Measurements from ENCODE around the gene NPLOC4.

Gene NPLOC4

GRCh38 chr17:81652906-81653771 is 16.2 kb upstream of the NPLOC4 start:
- H3K4me1 Mint-ChIP-seq = peaks cover 17 to 21% of the 10 kb centered on the region in 2 donors
- H3K27me3 Mint-ChIP-seq = peaks cover 27 to 45% of the 10 kb centered on the region in 2 donors
- no peak for DNase-seq
- no peaks in the 10 kb centered on the region for H3K9me3 Mint-ChIP-seq
- H3K4me3 Mint-ChIP-seq = peak overlapping the region; percentile 83 to 90
- ATAC-seq (replicated peaks) = peak; percentile 80 to 84
- H3K27ac Mint-ChIP-seq = peak overlapping the region; percentile 84
- H3K36me3 Mint-ChIP-seq = peaks cover 3 to 4% of the 10 kb centered on the region in 2 donors

- H3K9me3 Mint-ChIP-seq = no peaks in the 10 kb centered on the region
- peaks cover 32 to 53% of the 10 kb centered on the region in 2 donors for H3K27me3 Mint-ChIP-seq
- ATAC-seq (replicated peaks) = no peak
- H3K4me3 Mint-ChIP-seq = peak overlapping the region in 1 of 2 donors; percentile 60
- DNase-seq = no peak
- no peak overlapping the region for H3K27ac Mint-ChIP-seq
- H3K4me1 Mint-ChIP-seq = peaks cover 17 to 21% of the 10 kb centered on the region in 2 donors
- H3K36me3 Mint-ChIP-seq = peaks cover 3 to 4% of the 10 kb centered on the region in 2 donors
Observed at GRCh38 chr17:81651692-81652091, 14.8 kb upstream of the NPLOC4 start.

GRCh38 chr17:81650951-81651350 is 14.0 kb upstream of the NPLOC4 start:
- Mint-ChIP-seq H3K36me3 (peaks cover 3 to 4% of the 10 kb centered on the region in 2 donors), H3K9me3 (no peaks in the 10 kb centered on the region), H3K27me3 (peaks cover 32 to 53% of the 10 kb centered on the region in 2 donors), H3K4me3 (no peak overlapping the region), H3K4me1 (peaks cover 17 to 21% of the 10 kb centered on the region in 2 donors), H3K27ac (no peak overlapping the region)
- ATAC-seq (replicated peaks) (no peak), DNase-seq (no peak)

- H3K27me3 Mint-ChIP-seq = peaks cover 31 to 46% of the 10 kb centered on the region in 2 donors
- H3K27ac Mint-ChIP-seq = no peak overlapping the region
- peaks cover 14 to 15% of the 10 kb centered on the region in 2 donors for H3K4me1 Mint-ChIP-seq
- peaks cover 3 to 4% of the 10 kb centered on the region in 2 donors for H3K36me3 Mint-ChIP-seq
- ATAC-seq (replicated peaks) (no peak), DNase-seq (no peak)
- no peak overlapping the region for H3K4me3 Mint-ChIP-seq
- no peaks in the 10 kb centered on the region for H3K9me3 Mint-ChIP-seq
Observed at GRCh38 chr17:81648707-81649085, 11.8 kb upstream of the NPLOC4 start.

- H3K27me3 Mint-ChIP-seq = peaks cover 26 to 41% of the 10 kb centered on the region in 2 donors
- H3K4me1 Mint-ChIP-seq = peaks cover 9 to 10% of the 10 kb centered on the region in 2 donors
- H3K36me3 Mint-ChIP-seq = peaks cover 3 to 4% of the 10 kb centered on the region in 2 donors
- DNase-seq = no peak
- H3K9me3 Mint-ChIP-seq = no peaks in the 10 kb centered on the region
- no peak overlapping the region for H3K4me3 Mint-ChIP-seq
- no peak for ATAC-seq (replicated peaks)
- no peak overlapping the region for H3K27ac Mint-ChIP-seq
Observed at GRCh38 chr17:81648013-81648706, 11.2 kb upstream of the NPLOC4 start.

- H3K36me3 Mint-ChIP-seq = peaks cover 3 to 4% of the 10 kb centered on the region in 2 donors
- ATAC-seq (replicated peaks) (no peak), DNase-seq (no peak)
- H3K9me3 Mint-ChIP-seq = no peaks in the 10 kb centered on the region
- H3K27ac Mint-ChIP-seq = no peak overlapping the region
- H3K4me3 Mint-ChIP-seq = no peak overlapping the region
- peaks cover 26 to 37% of the 10 kb centered on the region in 2 donors for H3K27me3 Mint-ChIP-seq
- H3K4me1 Mint-ChIP-seq = peaks cover 6 to 7% of the 10 kb centered on the region in 2 donors
Observed at GRCh38 chr17:81647640-81648012, 10.7 kb upstream of the NPLOC4 start.

- no peak overlapping the region for H3K27ac Mint-ChIP-seq
- H3K4me3 Mint-ChIP-seq = no peak overlapping the region
- peaks cover 3 to 4% of the 10 kb centered on the region in 2 donors for H3K36me3 Mint-ChIP-seq
- ATAC-seq (replicated peaks) (no peak), DNase-seq (no peak)
- H3K4me1 Mint-ChIP-seq = peaks cover 6 to 7% of the 10 kb centered on the region in 2 donors
- no peaks in the 10 kb centered on the region for H3K9me3 Mint-ChIP-seq
- H3K27me3 Mint-ChIP-seq = peaks cover 25 to 36% of the 10 kb centered on the region in 2 donors
Observed at GRCh38 chr17:81646869-81647600, 10.1 kb upstream of the NPLOC4 start.

- Mint-ChIP-seq H3K9me3 (no peaks in the 10 kb centered on the region), H3K27me3 (peaks cover 17 to 24% of the 10 kb centered on the region in 2 donors), H3K27ac (no peak overlapping the region), H3K4me3 (no peak overlapping the region), H3K36me3 (no peaks in the 10 kb centered on the region), H3K4me1 (peaks cover 4 to 6% of the 10 kb centered on the region in 2 donors)
- ATAC-seq (replicated peaks) (no peak), DNase-seq (no peak)
Observed at GRCh38 chr17:81644976-81645952, 8.4 kb upstream of the NPLOC4 start.

- DNase-seq (no peak), ATAC-seq (replicated peaks) (no peak)
- peaks cover 12 to 19% of the 10 kb centered on the region in 2 donors for H3K27me3 Mint-ChIP-seq
- no peaks in the 10 kb centered on the region for H3K36me3 Mint-ChIP-seq
- H3K27ac Mint-ChIP-seq = no peak overlapping the region
- H3K9me3 Mint-ChIP-seq = no peaks in the 10 kb centered on the region
- no peak overlapping the region for H3K4me3 Mint-ChIP-seq
- H3K4me1 Mint-ChIP-seq = peaks cover 4 to 6% of the 10 kb centered on the region in 2 donors
Observed at GRCh38 chr17:81644496-81644895, 7.6 kb upstream of the NPLOC4 start.

GRCh38 chr17:81641825-81642489 is 5.0 kb upstream of the NPLOC4 start:
- Mint-ChIP-seq H3K27me3 (no peaks in the 10 kb centered on the region), H3K4me3 (no peak overlapping the region), H3K27ac (no peak overlapping the region), H3K36me3 (no peaks in the 10 kb centered on the region), H3K4me1 (peaks cover 5 to 6% of the 10 kb centered on the region in 2 donors), H3K9me3 (no peaks in the 10 kb centered on the region)
- ATAC-seq (replicated peaks) (no peak), DNase-seq (no peak)

- Mint-ChIP-seq H3K27ac (no peak overlapping the region), H3K4me3 (no peak overlapping the region), H3K27me3 (no peaks in the 10 kb centered on the region), H3K9me3 (no peaks in the 10 kb centered on the region), H3K36me3 (peaks cover 0 to 4% of the 10 kb centered on the region in 2 donors), H3K4me1 (peaks cover 7 to 14% of the 10 kb centered on the region in 2 donors)
- DNase-seq = no peak
- no peak for ATAC-seq (replicated peaks)
Observed at GRCh38 chr17:81640011-81640410, 3.1 kb upstream of the NPLOC4 start.

- Mint-ChIP-seq H3K9me3 (no peaks in the 10 kb centered on the region), H3K27ac (no peak overlapping the region), H3K36me3 (peaks cover 0 to 4% of the 10 kb centered on the region in 2 donors), H3K4me3 (no peak overlapping the region), H3K4me1 (peaks cover 4 to 11% of the 10 kb centered on the region in 2 donors), H3K27me3 (no peaks in the 10 kb centered on the region)
- DNase-seq = no peak
- ATAC-seq (replicated peaks) = no peak
Observed at GRCh38 chr17:81638683-81639082, 1.8 kb upstream of the NPLOC4 start.

- H3K27ac Mint-ChIP-seq = peak overlapping the region; percentile 90
- no peak for DNase-seq
- H3K9me3 Mint-ChIP-seq = no peaks in the 10 kb centered on the region
- peaks cover 0 to 14% of the 10 kb centered on the region in 2 donors for H3K36me3 Mint-ChIP-seq
- H3K4me3 Mint-ChIP-seq = peak overlapping the region; percentile 88 to 93
- ATAC-seq (replicated peaks) = peak; percentile 2 to 24
- H3K27me3 Mint-ChIP-seq = no peaks in the 10 kb centered on the region
- peaks cover 8 to 16% of the 10 kb centered on the region in 2 donors for H3K4me1 Mint-ChIP-seq
Observed at GRCh38 chr17:81635973-81636504, 873 bp downstream of the NPLOC4 start.
